Measurements from ENCODE around the gene BMERB1.
"Not testable (repeated sequence)": the region's sequence is repeated elsewhere in the genome, so short reads cannot be mapped to it uniquely, and the experiment has no call there.

Gene BMERB1

DNA sequence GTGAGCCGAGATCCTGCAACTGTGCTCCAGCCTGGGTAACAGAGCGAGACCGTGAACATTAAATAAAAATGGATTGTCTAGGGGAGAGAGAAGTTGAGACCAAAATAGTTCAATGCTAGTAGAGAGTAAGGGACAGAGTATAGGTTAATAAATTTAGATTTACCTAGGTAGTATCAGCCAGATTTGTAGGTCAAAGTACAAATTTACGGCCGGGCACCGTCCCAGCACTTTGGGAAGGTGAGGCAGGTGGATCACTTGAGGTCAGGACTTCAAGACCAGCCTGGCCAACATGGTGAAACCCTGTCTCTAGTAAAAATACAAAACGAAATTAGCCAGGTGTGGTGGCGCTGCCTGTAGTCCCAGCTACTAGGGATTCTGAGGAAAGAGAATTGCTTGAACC, 12.2 kb upstream of the BMERB1 start:
- peak in 1 of 2 donors; percentile 28 for DNase-seq
- intact Hi-C loops (cut with DNase I; ENCODE audit: low total_unique reads), result no loop called here
- no peaks in the 10 kb centered on the region for H3K27me3 ChIP-seq
- no peak overlapping the region for H3K4me3 ChIP-seq
- TF ChIP-seq, protein P1, sequence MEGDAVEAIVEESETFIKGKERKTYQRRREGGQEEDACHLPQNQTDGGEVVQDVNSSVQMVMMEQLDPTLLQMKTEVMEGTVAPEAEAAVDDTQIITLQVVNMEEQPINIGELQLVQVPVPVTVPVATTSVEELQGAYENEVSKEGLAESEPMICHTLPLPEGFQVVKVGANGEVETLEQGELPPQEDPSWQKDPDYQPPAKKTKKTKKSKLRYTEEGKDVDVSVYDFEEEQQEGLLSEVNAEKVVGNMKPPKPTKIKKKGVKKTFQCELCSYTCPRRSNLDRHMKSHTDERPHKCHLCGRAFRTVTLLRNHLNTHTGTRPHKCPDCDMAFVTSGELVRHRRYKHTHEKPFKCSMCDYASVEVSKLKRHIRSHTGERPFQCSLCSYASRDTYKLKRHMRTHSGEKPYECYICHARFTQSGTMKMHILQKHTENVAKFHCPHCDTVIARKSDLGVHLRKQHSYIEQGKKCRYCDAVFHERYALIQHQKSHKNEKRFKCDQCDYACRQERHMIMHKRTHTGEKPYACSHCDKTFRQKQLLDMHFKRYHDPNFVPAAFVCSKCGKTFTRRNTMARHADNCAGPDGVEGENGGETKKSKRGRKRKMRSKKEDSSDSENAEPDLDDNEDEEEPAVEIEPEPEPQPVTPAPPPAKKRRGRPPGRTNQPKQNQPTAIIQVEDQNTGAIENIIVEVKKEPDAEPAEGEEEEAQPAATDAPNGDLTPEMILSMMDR (IDR thresholded peaks at IDR 0.05), result no peak
- no peaks in the 10 kb centered on the region for H3K4me1 ChIP-seq
- no peaks in the 10 kb centered on the region for H3K36me3 ChIP-seq
- H3K9me3 ChIP-seq, result no peaks in the 10 kb centered on the region
- H3K27ac ChIP-seq, result no peak overlapping the region

DNA sequence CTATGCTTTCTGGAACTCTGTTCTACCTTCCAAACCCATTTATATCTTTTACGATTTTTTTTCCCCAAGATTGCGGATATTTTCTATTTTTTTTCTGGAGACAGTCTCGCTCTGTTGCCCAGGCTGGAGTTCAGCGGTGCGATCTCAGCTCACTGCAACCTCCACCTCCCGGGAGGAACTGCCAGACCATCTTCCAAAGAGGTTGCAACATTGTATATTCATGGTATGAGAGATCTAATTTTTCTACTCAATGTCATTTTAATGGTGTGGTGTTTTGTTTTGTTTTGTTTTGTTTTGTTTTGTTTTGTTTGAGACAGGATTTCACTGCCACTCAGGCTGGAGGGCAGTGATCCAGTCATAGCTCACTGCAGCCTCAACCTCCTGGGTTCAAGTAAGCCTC, 8.5 kb upstream of the BMERB1 start:
- intact Hi-C loops (cut with DNase I; ENCODE audit: low total_unique reads), result loop anchor here (2.0 kb wide), 1 partner anchor 125 kb away; no protein-coding TSS in a partner anchor
- TF ChIP-seq, protein P1 (IDR thresholded peaks at IDR 0.05), result no peak
- no peak for DNase-seq
- Histone ChIP-seq H3K27me3 (no peaks in the 10 kb centered on the region), H3K27ac (no peak overlapping the region), H3K4me1 (peaks cover 0 to 15% (median 5%) of the 10 kb centered on the region in 4 donors), H3K36me3 (no peaks in the 10 kb centered on the region), H3K9me3 (no peaks in the 10 kb centered on the region), H3K4me3 (no peak overlapping the region)

DNA sequence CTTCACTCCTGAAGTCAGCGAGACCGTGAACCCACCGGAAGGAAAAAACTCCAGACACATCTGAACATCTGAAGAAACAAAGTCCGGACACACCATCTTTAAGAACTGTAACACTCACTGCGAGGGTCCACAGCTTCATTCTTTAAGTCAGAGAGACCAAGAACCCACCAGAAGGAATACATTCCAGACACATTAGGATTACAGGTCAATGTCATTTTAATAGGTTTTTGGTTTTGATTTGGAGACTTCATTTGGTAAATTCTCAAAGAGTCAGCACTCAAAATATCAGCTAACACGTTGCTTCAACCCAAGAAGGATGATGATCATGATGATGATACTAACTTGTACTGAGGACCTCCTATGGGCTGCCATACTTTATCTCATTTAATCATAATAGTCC, 7.6 kb upstream of the BMERB1 start:
- H3K9me3 ChIP-seq, result no peaks in the 10 kb centered on the region
- TF ChIP-seq, protein P1 (IDR thresholded peaks at IDR 0.05), result no peak
- intact Hi-C loops (cut with DNase I; ENCODE audit: low total_unique reads), result loop anchor here (2.0 kb wide), 1 partner anchor 124 kb away; no protein-coding TSS in a partner anchor
- H3K4me1 ChIP-seq, result peaks cover 0 to 17% (median 5%) of the 10 kb centered on the region in 4 donors
- H3K4me3 ChIP-seq, result no peak overlapping the region
- peak overlapping the region in 1 of 2 donors; percentile 27 for H3K27ac ChIP-seq
- H3K27me3 ChIP-seq, result no peaks in the 10 kb centered on the region
- no peak for DNase-seq
- no peaks in the 10 kb centered on the region for H3K36me3 ChIP-seq

DNA sequence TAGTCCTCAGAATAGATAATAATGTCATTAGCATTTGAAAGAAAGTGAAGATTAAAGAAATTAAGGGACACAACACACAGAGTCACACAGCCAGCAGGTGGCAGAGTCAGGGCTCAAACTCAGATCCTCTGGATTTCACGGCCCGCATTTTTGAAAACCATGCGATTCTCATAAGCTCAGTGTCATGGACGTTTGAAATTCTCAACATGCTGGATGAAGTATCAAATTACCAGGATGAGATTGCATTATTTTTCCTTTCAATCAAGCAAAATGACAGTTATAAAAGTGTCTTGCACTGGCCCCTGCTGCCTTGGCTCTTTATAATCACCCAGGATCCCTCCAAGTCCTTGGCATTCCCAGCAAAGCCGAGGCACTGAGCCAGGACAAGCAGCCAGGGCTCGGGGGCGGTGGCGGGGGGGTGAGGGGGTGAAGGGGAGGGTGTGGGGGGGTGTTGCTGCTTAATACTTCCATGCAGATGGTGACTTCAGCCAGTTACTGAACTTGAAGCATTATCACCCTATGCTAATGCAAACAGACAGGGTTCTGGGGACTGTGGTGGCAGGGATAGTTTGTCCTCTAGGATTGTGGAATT, 6.6 kb upstream of the BMERB1 start:
- Histone ChIP-seq H3K27ac (peak overlapping the region in 1 of 2 donors; percentile 27), H3K4me3 (peak overlapping the region; percentile 11 to 24), H3K27me3 (no peaks in the 10 kb centered on the region), H3K4me1 (peaks cover 0 to 17% (median 5%) of the 10 kb centered on the region in 4 donors), H3K9me3 (no peaks in the 10 kb centered on the region), H3K36me3 (no peaks in the 10 kb centered on the region)
- TF ChIP-seq, protein P1 (IDR thresholded peaks at IDR 0.05), result peak; percentile 62 to 77
- peak; percentile 78 to 79 for DNase-seq
- intact Hi-C loops (cut with DNase I; ENCODE audit: low total_unique reads), result loop anchor here (2.0 kb wide), 1 partner anchor 123 kb away; no protein-coding TSS in a partner anchor

DNA sequence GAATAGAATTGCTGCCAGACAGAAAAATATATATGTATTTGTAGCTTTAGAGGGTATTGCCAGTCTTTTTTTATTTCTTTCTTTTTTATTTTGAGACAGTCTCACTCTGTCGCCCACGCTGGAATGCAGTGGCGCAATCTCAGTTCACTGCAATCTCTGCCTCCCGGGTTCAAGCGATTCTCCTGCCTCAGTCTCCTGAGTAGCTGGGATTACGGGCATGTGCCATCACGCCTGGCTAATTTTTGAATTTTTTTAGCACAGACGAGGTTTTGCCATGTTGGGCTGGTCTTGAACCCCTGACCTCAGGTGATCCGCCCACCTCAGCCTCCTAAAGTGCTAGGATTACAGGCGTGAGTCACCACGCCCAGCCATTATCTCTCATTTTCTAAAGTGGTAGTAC, 3.5 kb upstream of the BMERB1 start:
- H3K36me3 ChIP-seq; intact Hi-C loops (cut with DNase I; ENCODE audit: low total_unique reads); H3K27me3 ChIP-seq; H3K4me3 ChIP-seq; H3K27ac ChIP-seq; H3K9me3 ChIP-seq: not testable (repeated sequence)
- peak in 1 of 2 donors; percentile 2 for DNase-seq
- H3K4me1 ChIP-seq, result peaks cover 0 to 29% (median 10%) of the 10 kb centered on the region in 4 donors

DNA sequence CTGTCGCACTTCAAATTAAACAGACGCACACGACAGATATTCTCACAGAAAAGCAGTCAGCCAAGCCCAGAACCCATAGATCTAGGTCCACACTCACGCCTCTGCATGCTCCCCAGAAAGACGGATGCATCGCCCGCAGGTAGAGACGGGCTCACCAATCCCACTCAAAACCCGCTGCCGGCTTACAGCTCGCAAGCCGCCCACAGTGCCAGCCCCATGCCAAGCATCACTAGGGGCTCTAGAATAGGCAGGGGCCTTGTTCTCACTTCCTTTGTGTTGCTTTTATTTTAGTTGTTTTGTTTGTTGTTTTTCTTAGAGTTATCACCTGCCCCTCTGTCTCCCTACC, 336 bp upstream of the BMERB1 start:
- Histone ChIP-seq H3K4me3 (peak overlapping the region; percentile 89 to 96), H3K36me3 (no peaks in the 10 kb centered on the region), H3K27ac (peak overlapping the region; percentile 80 to 85), H3K9me3 (no peaks in the 10 kb centered on the region), H3K27me3 (no peaks in the 10 kb centered on the region), H3K4me1 (peaks cover 0 to 25% (median 7%) of the 10 kb centered on the region in 4 donors)
- intact Hi-C loops (cut with DNase I; ENCODE audit: low total_unique reads), result no loop called here
- TF ChIP-seq, protein P1 (IDR thresholded peaks at IDR 0.05), result no peak
- DNase-seq, result no peak
